Osteoblast (primary cell): Measurements from ENCODE around the gene TMEM201. TPM values are rescaled to one million over a fixed set of nuclear protein-coding genes. Genes with fewer than 3 reads are reported as not detected.

Source experiments
- DNase-seq: peaks from one replicate; pipeline ENCODE4 v3.0.0; 2011; ENCODE audit warnings: low spot score, mixed read lengths; ENCODE audit not compliant: insufficient read length; ENCODE audit errors: missing footprints
- H2AFZ ChIP-seq: 2 replicates; pipeline ENCODE4 v1.6.0; 2011; ENCODE audit warnings: mild to moderate bottlenecking, low read length
- H3K27ac ChIP-seq: 2 replicates; pipeline ENCODE4 v1.5.1; 2011; ENCODE audit warnings: mild to moderate bottlenecking, low read depth, low read length, moderate library complexity
- H3K27me3 ChIP-seq: 2 replicates; pipeline ENCODE4 v1.6.0; 2012; ENCODE audit warnings: mild to moderate bottlenecking, control low read depth, inconsistent platforms, low read length, moderate library complexity; ENCODE audit not compliant: insufficient read depth
- H3K36me3 ChIP-seq: 2 replicates; pipeline ENCODE4 v1.5.1; 2011; ENCODE audit warnings: mild to moderate bottlenecking, low read length, control low read depth, moderate library complexity; ENCODE audit not compliant: insufficient read depth
- H3K4me1 ChIP-seq: 2 replicates; pipeline ENCODE4 v1.5.1; 2011; ENCODE audit warnings: mild to moderate bottlenecking, low read length, control low read depth, moderate library complexity; ENCODE audit not compliant: insufficient read depth
- H3K4me2 ChIP-seq: 2 replicates; pipeline ENCODE4 v1.6.0; 2011; ENCODE audit warnings: mild to moderate bottlenecking, low read length; ENCODE audit not compliant: insufficient read depth
- H3K4me3 ChIP-seq: fragments of 200-600 bp; sonication (generic); 3 replicates; pipeline ENCODE4 v1.5.1; 2012; ENCODE audit warnings: mild to moderate bottlenecking, low read length, inconsistent platforms; ENCODE audit not compliant: insufficient read depth
- H3K79me2 ChIP-seq: 2 replicates; pipeline ENCODE4 v1.6.0; 2012; ENCODE audit warnings: mild to moderate bottlenecking, low read length, control low read depth, inconsistent platforms; ENCODE audit not compliant: insufficient read depth
- H3K9me3 ChIP-seq: 2 replicates; pipeline ENCODE4 v1.5.1; 2011; ENCODE audit warnings: low read depth, low read length, control low read depth
- H4K20me1 ChIP-seq: 2 replicates; pipeline ENCODE4 v1.6.0; 2012; ENCODE audit warnings: mild to moderate bottlenecking, low read length, control low read depth; ENCODE audit not compliant: insufficient read depth
- total RNA-seq: library from RNA; depleted of rRNA; stranded (reverse); fragments of >200 nt; gene quantifications from 2 replicates; pipeline ENCODE4 v1.2.3, GENCODE V29; 2012
- TF ChIP-seq, protein P1 (sequence below): IDR thresholded peaks from 2 replicates; pipeline ENCODE4 v1.5.1; 2011; ENCODE audit warnings: mild to moderate bottlenecking, low read depth, low read length, moderate library complexity; ENCODE audit errors: extremely low read depth

Gene TMEM201
- total RNA-seq, 1 donor, result 6.2 TPM

DNA sequence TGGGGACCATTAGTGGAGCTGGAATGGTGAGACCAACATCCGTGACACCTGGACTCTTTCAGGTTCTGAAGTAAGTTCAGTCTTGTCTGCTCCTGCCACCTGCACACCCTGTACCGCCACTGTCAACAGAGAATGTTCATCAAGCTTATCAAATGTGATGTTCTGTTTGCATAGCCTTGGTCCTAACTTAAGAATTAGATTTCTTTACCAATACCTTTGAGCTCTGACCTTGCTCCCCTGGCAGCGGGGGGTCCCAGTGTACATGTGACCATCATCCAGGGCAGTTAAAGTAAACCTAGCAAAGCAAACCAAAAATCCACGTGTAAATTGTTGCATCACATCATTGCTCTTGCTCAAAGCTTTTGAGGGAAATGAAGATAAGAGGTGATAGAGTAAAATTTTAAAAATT is 35.0 kb upstream of the TMEM201 start:
- H2AFZ ChIP-seq, result no peak overlapping the region
- TF ChIP-seq, protein P1, sequence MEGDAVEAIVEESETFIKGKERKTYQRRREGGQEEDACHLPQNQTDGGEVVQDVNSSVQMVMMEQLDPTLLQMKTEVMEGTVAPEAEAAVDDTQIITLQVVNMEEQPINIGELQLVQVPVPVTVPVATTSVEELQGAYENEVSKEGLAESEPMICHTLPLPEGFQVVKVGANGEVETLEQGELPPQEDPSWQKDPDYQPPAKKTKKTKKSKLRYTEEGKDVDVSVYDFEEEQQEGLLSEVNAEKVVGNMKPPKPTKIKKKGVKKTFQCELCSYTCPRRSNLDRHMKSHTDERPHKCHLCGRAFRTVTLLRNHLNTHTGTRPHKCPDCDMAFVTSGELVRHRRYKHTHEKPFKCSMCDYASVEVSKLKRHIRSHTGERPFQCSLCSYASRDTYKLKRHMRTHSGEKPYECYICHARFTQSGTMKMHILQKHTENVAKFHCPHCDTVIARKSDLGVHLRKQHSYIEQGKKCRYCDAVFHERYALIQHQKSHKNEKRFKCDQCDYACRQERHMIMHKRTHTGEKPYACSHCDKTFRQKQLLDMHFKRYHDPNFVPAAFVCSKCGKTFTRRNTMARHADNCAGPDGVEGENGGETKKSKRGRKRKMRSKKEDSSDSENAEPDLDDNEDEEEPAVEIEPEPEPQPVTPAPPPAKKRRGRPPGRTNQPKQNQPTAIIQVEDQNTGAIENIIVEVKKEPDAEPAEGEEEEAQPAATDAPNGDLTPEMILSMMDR, result no peak
- DNase-seq, result no peak
- H3K4me1 ChIP-seq, result peaks cover 5% of the 10 kb centered on the region
- H3K9me3 ChIP-seq, result no peaks in the 10 kb centered on the region
- H3K36me3 ChIP-seq, result peaks cover 16% of the 10 kb centered on the region
- peaks cover 24% of the 10 kb centered on the region for H4K20me1 ChIP-seq
- H3K27me3 ChIP-seq, result no peaks in the 10 kb centered on the region
- no peak overlapping the region for H3K4me3 ChIP-seq
- peaks cover 41% of the 10 kb centered on the region for H3K79me2 ChIP-seq
- H3K4me2 ChIP-seq, result no peak overlapping the region
- H3K27ac ChIP-seq, result no peak overlapping the region

DNA sequence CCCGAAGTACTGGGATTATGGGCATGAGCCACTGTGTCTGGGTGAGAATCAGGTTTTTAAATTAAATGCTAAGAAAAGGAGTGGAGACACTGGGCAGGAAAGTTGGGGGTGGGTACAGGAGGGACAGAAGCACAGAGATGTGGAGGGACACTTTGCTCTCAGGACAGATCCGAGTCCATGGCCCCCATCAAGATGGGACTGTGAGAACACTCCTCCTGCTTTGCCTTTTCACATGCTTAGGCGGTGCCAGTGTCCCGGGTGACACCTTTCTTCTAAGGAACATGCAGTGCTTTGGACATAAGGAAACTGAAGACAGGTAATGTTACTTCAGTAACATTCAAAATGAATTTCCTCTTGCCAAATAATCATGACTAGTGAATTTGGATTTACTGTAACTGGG is 32.8 kb upstream of the TMEM201 start:
- H3K4me2 ChIP-seq, result no peak overlapping the region
- peaks cover 16% of the 10 kb centered on the region for H3K36me3 ChIP-seq
- peaks cover 22% of the 10 kb centered on the region for H4K20me1 ChIP-seq
- TF ChIP-seq, protein P1, result no peak
- no peaks in the 10 kb centered on the region for H3K9me3 ChIP-seq
- H3K4me3 ChIP-seq, result no peak overlapping the region
- peaks cover 5% of the 10 kb centered on the region for H3K4me1 ChIP-seq
- H3K27me3 ChIP-seq, result no peaks in the 10 kb centered on the region
- no peak overlapping the region for H2AFZ ChIP-seq
- peaks cover 22% of the 10 kb centered on the region for H3K79me2 ChIP-seq
- no peak overlapping the region for H3K27ac ChIP-seq
- DNase-seq, result no peak

DNA sequence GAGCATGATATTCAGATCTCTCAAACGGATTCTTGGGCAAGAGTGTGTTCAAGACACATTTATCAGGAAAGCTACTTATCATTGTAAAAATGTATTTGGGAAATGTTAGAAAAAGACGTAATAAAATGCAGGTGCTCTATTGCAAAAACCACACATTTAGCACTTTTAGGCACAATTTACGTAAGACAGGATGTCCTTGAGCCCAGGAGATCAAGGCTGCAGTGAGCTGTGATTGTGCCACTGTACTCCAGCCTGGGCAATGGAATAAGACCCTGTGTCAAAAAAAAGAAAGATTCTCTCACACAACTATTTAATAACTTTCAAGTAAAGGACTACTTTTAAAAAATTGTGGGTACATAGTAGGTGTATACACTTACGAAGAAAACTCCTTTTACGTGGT is 31.1 kb upstream of the TMEM201 start:
- peaks cover 13% of the 10 kb centered on the region for H4K20me1 ChIP-seq
- H2AFZ ChIP-seq, result no peak overlapping the region
- TF ChIP-seq, protein P1, result no peak
- H3K4me3 ChIP-seq, result no peak overlapping the region
- DNase-seq, result no peak
- H3K9me3 ChIP-seq, result no peaks in the 10 kb centered on the region
- peaks cover 16% of the 10 kb centered on the region for H3K36me3 ChIP-seq
- H3K4me1 ChIP-seq, result peaks cover 15% of the 10 kb centered on the region
- H3K79me2 ChIP-seq, result peaks cover 7% of the 10 kb centered on the region
- H3K27me3 ChIP-seq, result no peaks in the 10 kb centered on the region
- H3K27ac ChIP-seq, result no peak overlapping the region
- no peak overlapping the region for H3K4me2 ChIP-seq

DNA sequence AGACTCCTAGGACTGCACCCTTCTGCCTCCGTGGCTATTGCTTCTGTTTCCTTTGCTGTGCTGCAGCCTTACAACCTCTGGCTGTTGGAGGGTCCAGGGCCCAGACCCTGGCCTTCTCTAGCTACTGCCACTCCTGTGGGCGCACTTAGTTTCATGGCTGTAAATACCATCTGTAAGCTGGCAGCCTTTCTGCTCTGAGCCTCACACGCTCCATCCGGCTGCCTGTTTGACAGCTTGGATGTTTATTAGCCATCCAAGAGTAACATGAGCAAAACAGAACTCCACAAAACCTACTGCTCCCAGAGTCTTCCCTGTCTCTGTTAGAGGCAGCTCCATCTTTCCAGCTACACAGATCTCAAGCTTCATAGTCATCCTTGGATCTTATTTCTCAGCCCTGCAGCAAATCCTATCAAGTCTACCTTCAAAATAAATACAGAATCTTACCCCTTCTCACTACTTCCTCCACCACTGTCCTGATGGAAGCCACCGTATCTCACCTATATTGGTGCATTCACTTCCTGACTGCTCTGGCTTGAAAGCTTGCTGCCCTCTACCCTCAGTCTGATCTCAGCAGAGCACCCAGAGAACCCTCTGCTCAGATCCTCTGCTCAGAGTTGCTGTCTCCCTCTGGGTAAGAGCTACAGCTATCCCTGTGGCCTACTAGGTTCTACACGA is 30.3 kb upstream of the TMEM201 start:
- Histone ChIP-seq H3K27ac (no peak overlapping the region), H3K4me3 (no peak overlapping the region), H2AFZ (no peak overlapping the region), H3K4me2 (no peak overlapping the region), H3K4me1 (peaks cover 15% of the 10 kb centered on the region), H3K36me3 (peaks cover 15% of the 10 kb centered on the region), H3K9me3 (no peaks in the 10 kb centered on the region), H4K20me1 (peaks cover 12% of the 10 kb centered on the region), H3K27me3 (no peaks in the 10 kb centered on the region), H3K79me2 (peaks cover 5% of the 10 kb centered on the region)
- no peak for DNase-seq
- TF ChIP-seq, protein P1, result no peak
